GM06990 (cell line): ENCODE data around the gene DEAF1.

Source experiments
- DNase-seq: peaks from one replicate; pipeline ENCODE4 v3.0.0-alpha.2; 2011; ENCODE audit not compliant: insufficient read length; ENCODE audit errors: extremely low read depth
- H3K27me3 ChIP-seq: replicated peaks from 2 replicates; pipeline ENCODE4 v1.6.0; 2011; ENCODE audit warnings: low read length; ENCODE audit not compliant: control insufficient read depth, insufficient read depth
- H3K36me3 ChIP-seq: 2 replicates; pipeline ENCODE4 v1.5.1; 2011; ENCODE audit warnings: low read length; ENCODE audit not compliant: control insufficient read depth, insufficient read depth
- H3K4me3 ChIP-seq: replicated peaks from 2 replicates; pipeline ENCODE4 v1.5.1; 2011; ENCODE audit warnings: low read depth, mild to moderate bottlenecking, control low read depth, low read length
- TF ChIP-seq, protein P1 (sequence below): IDR thresholded peaks from 2 replicates; pipeline ENCODE4 v1.5.1; 2011; ENCODE audit warnings: low read length, control low read depth, mild to moderate bottlenecking, inconsistent platforms; ENCODE audit not compliant: insufficient read depth, poor library complexity, severe bottlenecking

The DEAF1 gene

DNA sequence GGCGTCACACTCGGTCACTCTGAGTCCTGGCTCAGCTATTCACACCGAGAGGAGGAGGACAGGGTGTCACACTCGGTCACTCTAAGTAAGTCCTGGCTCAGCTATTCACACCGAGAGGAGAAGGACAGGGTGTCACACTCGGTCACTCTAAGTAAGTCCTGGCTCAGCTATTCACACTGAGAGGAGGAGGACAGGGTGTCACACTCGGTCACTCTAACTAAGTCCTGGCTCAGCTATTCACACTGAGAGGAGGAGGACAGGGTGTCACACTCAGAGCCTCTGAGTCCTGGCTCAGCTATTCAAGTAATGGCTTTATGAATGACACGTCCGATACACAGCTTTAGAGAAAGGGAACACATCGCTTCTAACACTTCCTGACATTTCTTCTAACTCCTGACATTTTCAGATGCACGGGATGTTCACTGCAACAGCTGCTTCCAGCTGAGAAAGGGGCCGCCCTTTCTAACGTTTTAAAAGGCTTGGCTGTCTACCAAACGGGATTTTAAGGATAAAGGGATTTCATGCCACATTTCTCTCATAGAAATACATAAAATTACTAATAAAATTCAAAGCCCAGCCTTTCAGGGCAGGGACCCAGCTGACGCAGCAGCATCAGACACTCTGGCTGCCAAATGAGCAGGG is 29.8 kb downstream of the DEAF1 start:
- H3K27me3 ChIP-seq = no peaks in the 10 kb centered on the region
- TF ChIP-seq, protein P1, sequence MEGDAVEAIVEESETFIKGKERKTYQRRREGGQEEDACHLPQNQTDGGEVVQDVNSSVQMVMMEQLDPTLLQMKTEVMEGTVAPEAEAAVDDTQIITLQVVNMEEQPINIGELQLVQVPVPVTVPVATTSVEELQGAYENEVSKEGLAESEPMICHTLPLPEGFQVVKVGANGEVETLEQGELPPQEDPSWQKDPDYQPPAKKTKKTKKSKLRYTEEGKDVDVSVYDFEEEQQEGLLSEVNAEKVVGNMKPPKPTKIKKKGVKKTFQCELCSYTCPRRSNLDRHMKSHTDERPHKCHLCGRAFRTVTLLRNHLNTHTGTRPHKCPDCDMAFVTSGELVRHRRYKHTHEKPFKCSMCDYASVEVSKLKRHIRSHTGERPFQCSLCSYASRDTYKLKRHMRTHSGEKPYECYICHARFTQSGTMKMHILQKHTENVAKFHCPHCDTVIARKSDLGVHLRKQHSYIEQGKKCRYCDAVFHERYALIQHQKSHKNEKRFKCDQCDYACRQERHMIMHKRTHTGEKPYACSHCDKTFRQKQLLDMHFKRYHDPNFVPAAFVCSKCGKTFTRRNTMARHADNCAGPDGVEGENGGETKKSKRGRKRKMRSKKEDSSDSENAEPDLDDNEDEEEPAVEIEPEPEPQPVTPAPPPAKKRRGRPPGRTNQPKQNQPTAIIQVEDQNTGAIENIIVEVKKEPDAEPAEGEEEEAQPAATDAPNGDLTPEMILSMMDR = no peak
- peaks cover 10% of the 10 kb centered on the region for H3K36me3 ChIP-seq
- H3K4me3 ChIP-seq = no peak overlapping the region
- no peak for DNase-seq

DNA sequence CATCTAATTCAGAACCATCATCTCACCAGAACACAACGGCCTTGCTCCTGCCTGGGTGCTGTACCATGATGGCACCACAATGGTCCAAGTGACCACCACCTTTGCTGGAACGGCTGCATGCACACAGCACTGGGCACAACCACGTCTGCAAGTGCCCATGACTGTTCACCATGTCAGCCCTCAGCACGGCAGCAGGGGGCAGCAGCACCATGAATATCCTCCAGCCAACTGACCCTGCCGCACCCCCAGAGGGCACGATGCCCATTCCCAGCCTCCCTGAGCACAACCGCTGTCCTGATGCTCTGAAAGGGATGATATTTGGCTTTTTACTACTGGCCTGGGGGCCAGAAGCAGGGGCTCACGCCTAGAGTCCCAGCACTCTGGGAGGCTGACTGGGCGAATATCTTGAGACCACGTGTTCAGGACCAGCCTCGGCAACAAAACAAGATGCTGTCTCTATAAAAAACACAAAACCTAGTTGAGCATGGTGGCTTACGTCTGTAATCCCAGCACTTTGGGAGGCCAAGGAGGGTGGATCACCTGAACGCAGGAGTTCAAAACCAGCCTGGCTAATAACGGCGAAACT is 32.2 kb downstream of the DEAF1 start:
- Histone ChIP-seq H3K4me3 (no peak overlapping the region), H3K27me3 (no peaks in the 10 kb centered on the region), H3K36me3 (peaks cover 14% of the 10 kb centered on the region)
- DNase-seq = no peak
- TF ChIP-seq, protein P1 = peak; percentile 86

DNA sequence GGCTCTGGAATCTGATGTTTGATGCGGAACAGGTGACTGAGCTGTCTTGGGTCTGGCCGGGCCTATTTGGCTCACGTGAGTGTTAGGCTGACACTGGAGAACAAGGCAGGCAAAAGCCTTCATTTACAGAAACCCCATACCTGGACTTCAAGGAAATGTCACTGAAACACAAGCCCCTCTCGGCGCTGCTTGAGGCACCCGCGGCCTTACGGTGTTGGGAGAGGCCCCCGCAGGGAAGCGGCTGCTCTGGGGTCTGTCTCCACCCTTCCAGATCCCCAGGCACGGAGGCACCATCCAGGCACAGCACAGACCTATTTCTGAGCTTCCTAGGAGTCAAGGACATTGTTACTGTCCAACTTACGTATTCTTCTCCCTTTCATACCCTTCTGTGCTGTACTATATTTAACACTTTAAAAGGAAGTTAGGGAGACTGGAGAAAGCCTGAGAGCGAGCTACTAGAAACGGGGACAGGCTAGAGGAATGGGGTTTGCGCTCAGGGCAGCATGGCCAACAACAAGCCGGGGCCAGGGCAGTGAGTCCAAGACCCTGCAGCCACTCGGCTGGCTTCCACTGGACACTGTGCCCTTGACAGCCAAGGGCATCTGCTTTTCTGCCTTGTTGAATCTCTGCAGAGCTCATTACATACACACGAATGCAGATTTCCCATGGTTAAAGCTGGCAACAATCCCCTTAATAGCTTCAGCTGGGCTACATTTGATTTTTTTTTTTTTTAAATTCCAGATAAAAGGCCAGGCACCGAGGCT is 34.2 kb downstream of the DEAF1 start:
- no peaks in the 10 kb centered on the region for H3K27me3 ChIP-seq
- H3K36me3 ChIP-seq = peaks cover 12% of the 10 kb centered on the region
- no peak for DNase-seq
- TF ChIP-seq, protein P1 = no peak
- no peak overlapping the region for H3K4me3 ChIP-seq

GRCh38 chr11:660281-660680 is 34.7 kb downstream of the DEAF1 start:
- H3K27me3 ChIP-seq = no peaks in the 10 kb centered on the region
- peaks cover 10% of the 10 kb centered on the region for H3K36me3 ChIP-seq
- DNase-seq = no peak
- no peak overlapping the region for H3K4me3 ChIP-seq
- TF ChIP-seq, protein P1 = no peak

DNA sequence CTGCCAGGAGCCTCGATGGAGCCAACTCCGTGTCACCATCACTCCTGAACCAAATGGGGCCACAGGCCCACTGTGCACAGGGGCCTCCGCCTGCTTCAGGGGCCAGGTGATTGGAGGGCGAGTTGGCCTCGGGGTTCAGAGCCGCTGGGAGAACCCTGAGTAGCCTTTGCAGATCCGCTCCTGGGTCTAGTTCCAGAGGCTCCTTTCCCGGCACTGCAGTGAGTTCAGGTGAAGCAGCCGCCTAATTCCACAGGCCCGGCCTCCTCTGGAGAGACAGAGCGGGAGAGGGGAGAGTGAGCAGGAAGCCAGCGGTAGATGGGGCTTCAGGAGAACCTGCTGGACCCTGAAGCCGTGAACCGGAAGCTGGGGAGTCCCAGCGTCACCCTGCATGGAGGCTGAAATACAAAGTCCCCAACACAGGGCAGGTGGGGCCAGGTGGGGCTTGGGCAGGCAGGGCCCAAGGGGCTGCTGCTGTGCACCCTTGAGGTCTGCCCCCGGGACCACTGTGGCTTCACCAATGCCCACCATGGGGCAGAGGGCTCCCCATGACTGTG is 35.4 kb downstream of the DEAF1 start:
- TF ChIP-seq, protein P1 = no peak
- DNase-seq = no peak
- H3K36me3 ChIP-seq = peaks cover 10% of the 10 kb centered on the region

More for the DNA sequence above, 35.4 kb downstream of the DEAF1 start:
- no peak overlapping the region for H3K4me3 ChIP-seq
- H3K27me3 ChIP-seq = no peaks in the 10 kb centered on the region
